SK-N-SH (cell line): ENCODE results near the gene FBXW11.

ENCODE experiments used
- CHD2 ChIP-seq: fragments of 150-350 bp; IDR thresholded peaks from 2 replicates; pipeline ENCODE4 v1.6.1; 2018; ENCODE audit warnings: low read length; ENCODE audit not compliant: partially characterized antibody
- EP300 ChIP-seq, 2 experiments: IDR thresholded peaks; 2 replicates each; pipeline versions ENCODE4 v1.4.0 to v1.6.1; 2012; ENCODE audit warnings: borderline replicate concordance in 1 of 2, low read depth in 1 of 2, low read length in 1 of 2
- GABPA ChIP-seq: IDR thresholded peaks from 2 replicates; pipeline ENCODE4 v1.4.0; 2012; ENCODE audit warnings: low read depth, mild to moderate bottlenecking
- POLR2AphosphoS5 ChIP-seq: IDR thresholded peaks from 2 replicates; pipeline ENCODE4 v1.6.1; 2012; ENCODE audit warnings: low read depth, low read length
- RAD21 ChIP-seq: IDR thresholded peaks from 2 replicates; pipeline ENCODE4 v1.6.1; 2012; ENCODE audit warnings: mild to moderate bottlenecking, low read length
- TEAD4 ChIP-seq: IDR thresholded peaks from 2 replicates; pipeline ENCODE4 v1.4.0; 2012; ENCODE audit warnings: mild to moderate bottlenecking, borderline replicate concordance; ENCODE audit not compliant: insufficient read depth
- TF ChIP-seq, protein P1 (sequence below): fragments of 200-600 bp; sonication (generic); IDR thresholded peaks from 2 replicates; pipeline ENCODE4 v1.6.1; 2017; ENCODE audit warnings: antibody characterized with exemption, mild to moderate bottlenecking, moderate library complexity
- TF ChIP-seq, protein P2 (sequence below): IDR thresholded peaks from 2 replicates; pipeline ENCODE4 v1.6.1; 2012; ENCODE audit warnings: mild to moderate bottlenecking, low read depth, low read length, moderate library complexity
- TF ChIP-seq, protein P3 (sequence below): IDR thresholded peaks from 2 replicates; pipeline ENCODE4 v1.4.0; 2012; ENCODE audit warnings: low read depth

DNA sequence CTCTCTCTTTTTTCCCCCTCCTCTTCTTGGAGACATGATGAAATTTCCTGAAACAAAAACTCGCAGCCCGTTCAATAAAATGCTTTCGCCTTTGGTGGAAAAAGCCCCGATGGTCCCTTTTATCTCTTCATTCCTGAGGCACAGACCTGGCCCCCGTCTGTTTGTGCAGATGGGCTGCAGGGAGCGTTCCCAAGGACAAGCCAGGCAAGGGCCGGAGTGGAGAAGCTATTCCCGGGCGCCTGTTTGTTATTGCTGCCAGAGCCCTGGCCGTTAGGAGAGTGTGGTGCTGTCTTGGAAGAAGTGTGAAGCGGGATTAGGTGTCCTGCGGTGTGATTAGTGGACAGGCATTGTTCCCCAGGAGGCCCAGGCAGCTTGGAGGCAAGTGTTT lies 149.0 kb downstream of the FBXW11 start:
- TF ChIP-seq EP300 (IDR thresholded peaks at IDR 0.05; ENCODE audit: borderline replicate concordance in 1 of 2, low read depth in 1 of 2, low read length in 1 of 2): no peak
- TF ChIP-seq, protein P1, sequence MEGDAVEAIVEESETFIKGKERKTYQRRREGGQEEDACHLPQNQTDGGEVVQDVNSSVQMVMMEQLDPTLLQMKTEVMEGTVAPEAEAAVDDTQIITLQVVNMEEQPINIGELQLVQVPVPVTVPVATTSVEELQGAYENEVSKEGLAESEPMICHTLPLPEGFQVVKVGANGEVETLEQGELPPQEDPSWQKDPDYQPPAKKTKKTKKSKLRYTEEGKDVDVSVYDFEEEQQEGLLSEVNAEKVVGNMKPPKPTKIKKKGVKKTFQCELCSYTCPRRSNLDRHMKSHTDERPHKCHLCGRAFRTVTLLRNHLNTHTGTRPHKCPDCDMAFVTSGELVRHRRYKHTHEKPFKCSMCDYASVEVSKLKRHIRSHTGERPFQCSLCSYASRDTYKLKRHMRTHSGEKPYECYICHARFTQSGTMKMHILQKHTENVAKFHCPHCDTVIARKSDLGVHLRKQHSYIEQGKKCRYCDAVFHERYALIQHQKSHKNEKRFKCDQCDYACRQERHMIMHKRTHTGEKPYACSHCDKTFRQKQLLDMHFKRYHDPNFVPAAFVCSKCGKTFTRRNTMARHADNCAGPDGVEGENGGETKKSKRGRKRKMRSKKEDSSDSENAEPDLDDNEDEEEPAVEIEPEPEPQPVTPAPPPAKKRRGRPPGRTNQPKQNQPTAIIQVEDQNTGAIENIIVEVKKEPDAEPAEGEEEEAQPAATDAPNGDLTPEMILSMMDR: no peak
- TF ChIP-seq RAD21: no peak
- TF ChIP-seq, protein P2, sequence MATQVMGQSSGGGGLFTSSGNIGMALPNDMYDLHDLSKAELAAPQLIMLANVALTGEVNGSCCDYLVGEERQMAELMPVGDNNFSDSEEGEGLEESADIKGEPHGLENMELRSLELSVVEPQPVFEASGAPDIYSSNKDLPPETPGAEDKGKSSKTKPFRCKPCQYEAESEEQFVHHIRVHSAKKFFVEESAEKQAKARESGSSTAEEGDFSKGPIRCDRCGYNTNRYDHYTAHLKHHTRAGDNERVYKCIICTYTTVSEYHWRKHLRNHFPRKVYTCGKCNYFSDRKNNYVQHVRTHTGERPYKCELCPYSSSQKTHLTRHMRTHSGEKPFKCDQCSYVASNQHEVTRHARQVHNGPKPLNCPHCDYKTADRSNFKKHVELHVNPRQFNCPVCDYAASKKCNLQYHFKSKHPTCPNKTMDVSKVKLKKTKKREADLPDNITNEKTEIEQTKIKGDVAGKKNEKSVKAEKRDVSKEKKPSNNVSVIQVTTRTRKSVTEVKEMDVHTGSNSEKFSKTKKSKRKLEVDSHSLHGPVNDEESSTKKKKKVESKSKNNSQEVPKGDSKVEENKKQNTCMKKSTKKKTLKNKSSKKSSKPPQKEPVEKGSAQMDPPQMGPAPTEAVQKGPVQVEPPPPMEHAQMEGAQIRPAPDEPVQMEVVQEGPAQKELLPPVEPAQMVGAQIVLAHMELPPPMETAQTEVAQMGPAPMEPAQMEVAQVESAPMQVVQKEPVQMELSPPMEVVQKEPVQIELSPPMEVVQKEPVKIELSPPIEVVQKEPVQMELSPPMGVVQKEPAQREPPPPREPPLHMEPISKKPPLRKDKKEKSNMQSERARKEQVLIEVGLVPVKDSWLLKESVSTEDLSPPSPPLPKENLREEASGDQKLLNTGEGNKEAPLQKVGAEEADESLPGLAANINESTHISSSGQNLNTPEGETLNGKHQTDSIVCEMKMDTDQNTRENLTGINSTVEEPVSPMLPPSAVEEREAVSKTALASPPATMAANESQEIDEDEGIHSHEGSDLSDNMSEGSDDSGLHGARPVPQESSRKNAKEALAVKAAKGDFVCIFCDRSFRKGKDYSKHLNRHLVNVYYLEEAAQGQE: no peak
- TF ChIP-seq TEAD4: no peak
- TF ChIP-seq, protein P3, sequence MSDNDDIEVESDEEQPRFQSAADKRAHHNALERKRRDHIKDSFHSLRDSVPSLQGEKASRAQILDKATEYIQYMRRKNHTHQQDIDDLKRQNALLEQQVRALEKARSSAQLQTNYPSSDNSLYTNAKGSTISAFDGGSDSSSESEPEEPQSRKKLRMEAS: no peak
- no peak for TF ChIP-seq GABPA
- no peak for TF ChIP-seq CHD2
- TF ChIP-seq POLR2AphosphoS5: no peak
